Hematopoietic multipotent progenitor cell treated with erythropoietin and hydrocortisone succinate and interleukin-3 and kit ligand, for 4 days (in vitro differentiated cells): Measurements from ENCODE around the gene CNIH3.
"Not testable (repeated sequence)": the region's sequence is repeated elsewhere in the genome, so short reads cannot be mapped to it uniquely, and the experiment has no call there.

Source experiments
- DNase-seq: peaks from one replicate; pipeline ENCODE4 v3.0.0-alpha.2; 2015

Gene CNIH3

GRCh38 chr1:224644553-224645154 lies 28.5 kb downstream of the CNIH3 start:
- peak; percentile 72 for DNase-seq

GRCh38 chr1:224647449-224647848 lies 31.3 kb downstream of the CNIH3 start:
- peak; percentile 8 for DNase-seq

DNA sequence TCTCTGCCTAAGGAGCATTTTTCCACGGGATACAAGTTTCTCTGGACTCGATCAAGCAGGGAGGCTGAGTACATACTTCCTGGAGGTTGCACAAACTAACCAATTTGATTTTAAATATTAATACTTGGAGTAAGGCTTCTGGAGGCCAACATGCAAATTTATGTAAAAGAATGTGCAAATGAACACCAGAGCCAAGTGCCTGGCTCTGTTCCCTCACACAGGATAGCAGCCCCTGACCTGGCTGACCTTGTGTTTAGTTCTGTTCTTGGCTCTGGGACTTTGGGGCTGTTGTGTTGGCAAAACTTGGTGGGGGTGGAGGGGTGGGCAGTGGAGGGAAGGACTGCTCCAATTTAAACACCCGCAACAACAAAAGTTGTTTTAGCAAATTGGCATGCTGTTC lies 34.2 kb downstream of the CNIH3 start:
- DNase-seq, result no peak

DNA sequence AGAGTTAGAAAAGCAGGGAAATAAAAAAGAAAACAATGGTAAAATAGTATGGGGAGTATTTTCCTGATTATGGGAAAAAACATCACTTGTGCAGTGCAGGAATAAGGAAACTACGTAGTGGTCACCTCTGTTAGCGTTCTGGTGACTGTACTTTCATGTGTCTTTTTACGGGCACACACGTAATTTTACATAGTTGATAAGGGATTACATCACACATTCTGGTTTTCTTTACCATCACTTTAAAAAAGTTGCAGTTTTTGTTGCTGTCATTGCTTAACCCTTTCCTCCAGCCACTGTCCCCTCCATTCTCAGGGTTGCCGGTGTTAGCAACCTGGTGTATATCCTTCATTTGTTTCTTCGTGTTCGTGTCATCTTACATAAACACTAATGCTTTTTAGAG lies 35.1 kb downstream of the CNIH3 start:
- no peak for DNase-seq

GRCh38 chr1:224656392-224656791 lies 40.3 kb downstream of the CNIH3 start:
- DNase-seq, result no peak

DNA sequence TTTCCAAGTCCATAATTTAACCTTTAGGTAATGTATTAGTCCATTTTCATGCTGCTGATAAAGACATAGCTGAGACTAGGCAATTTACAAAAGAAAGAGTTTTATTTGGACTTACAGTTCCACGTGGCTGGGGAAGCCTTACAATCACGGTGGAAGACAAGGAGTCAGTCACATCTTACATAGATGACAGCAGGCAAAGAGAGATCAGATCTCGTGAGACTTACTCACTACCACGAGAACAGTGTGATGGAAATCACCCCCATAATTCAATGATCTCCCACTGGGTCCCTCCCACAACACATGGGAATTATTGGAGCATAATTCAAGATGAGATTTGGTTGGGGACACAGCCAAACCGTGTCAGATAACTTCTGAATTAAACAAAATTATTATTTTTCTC lies 44.0 kb downstream of the CNIH3 start:
- no peak for DNase-seq

GRCh38 chr1:224662870-224663269 lies 46.8 kb downstream of the CNIH3 start:
- no peak for DNase-seq

- no peak for DNase-seq
Observed at GRCh38 chr1:224665016-224665415, 48.9 kb downstream of the CNIH3 start.

GRCh38 chr1:224666078-224666477 lies 50.0 kb downstream of the CNIH3 start:
- no peak for DNase-seq

DNA sequence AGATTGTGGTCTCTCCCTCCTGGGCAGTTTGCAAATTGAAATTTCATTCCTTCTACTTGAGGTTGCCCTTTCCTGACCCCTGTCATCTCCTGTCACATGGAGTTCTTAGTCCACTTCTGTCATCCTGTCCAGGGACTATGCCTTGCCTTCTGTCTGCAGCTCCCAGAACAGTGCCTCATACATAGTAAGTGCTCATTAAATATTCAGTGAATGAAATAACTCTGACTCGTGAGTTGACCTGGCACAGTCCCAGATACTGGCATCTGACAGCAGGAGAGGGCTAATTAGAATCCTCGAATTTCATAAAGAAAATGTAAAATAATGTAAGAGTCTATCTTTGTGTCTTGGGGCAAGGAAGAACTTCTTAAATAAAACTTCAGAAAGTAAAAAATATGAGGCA lies 50.8 kb downstream of the CNIH3 start:
- DNase-seq, result no peak

GRCh38 chr1:224668984-224669383 lies 52.9 kb downstream of the CNIH3 start:
- DNase-seq, result no peak

GRCh38 chr1:224669403-224669802 lies 53.3 kb downstream of the CNIH3 start:
- no peak for DNase-seq

DNA sequence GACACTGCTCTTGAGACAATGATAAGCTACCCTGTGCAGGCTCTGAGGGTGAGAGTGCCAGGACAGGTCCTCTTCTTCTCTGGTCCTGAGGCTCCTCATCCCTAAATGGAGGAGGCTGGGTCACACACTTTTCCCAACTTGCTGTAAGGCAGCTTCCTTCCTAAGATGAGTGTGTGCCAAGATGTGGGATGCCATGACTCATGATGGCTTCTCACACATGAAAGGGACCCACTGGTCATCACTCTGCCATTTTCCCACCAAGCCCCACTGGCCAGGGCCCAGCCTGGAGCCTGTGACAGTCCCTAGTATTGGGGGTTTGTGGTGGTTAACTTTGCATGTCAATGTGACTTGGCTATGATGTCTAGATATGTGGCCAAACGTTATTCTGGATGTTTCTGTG lies 54.4 kb downstream of the CNIH3 start:
- no peak for DNase-seq

- no peak for DNase-seq
Observed at GRCh38 chr1:224671076-224671475, 55.0 kb downstream of the CNIH3 start.

DNA sequence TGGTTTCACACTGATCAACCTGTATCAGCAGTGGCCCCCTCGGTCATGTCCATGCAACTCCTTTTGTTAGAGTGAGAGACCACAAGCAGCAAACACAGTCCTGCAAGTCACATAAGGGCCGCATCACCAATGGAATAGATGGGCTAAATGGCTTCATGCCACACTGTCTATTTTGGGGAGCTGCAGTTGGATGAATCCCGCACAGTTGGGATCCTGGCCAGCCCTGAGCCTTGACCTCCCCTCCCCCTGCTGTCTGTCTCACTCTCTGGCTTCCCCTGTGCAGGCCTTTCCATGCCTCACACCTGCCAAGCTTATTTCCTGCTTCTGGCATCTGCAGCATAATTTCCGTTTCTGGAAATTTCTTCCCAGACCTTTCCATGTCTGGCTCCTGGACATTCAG lies 57.0 kb downstream of the CNIH3 start:
- no peak for DNase-seq

DNA sequence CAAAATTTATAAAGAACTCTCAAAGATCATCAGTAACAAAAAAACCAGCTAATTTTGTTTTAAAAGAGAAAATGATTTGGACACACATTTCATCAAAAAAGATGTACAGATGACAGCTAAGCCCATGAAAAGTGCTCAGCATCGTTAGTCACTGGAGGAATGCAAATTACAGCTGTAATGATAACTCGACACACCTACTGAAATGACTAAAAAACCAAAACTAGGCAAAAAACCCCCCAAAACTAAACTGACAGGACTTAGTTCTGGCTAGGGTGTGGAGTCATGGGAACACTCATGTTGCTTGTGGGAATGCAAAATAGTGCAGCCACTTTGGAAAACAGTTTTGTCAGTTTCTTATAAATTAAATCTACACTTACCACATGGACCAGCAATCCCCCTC lies 59.5 kb downstream of the CNIH3 start:
- no peak for DNase-seq

- no peak for DNase-seq
Observed at GRCh38 chr1:224676551-224676950, 60.4 kb downstream of the CNIH3 start.

GRCh38 chr1:224678168-224678567 lies 62.1 kb downstream of the CNIH3 start:
- no peak for DNase-seq

DNA sequence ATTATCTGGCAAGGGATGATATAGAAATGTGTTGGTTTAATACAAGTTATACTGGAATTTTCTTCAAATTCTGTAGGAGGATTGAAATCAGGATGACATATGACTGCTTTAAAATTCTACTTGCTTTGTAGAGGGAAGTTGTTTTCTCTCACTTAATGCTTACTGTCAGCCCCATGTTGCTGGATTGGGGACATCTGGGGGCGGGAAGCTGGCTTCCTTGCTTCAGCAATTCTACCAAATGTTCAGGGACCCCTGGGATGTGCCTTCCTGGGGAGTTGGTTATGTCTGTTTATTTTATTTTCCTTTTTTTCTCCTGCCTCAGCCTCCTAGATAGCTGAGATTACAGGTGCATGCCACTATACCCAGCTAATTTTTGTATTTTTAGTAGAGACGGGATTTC lies 63.5 kb downstream of the CNIH3 start:
- no peak for DNase-seq

GRCh38 chr1:224681816-224682215 lies 65.7 kb downstream of the CNIH3 start:
- DNase-seq, result no peak

DNA sequence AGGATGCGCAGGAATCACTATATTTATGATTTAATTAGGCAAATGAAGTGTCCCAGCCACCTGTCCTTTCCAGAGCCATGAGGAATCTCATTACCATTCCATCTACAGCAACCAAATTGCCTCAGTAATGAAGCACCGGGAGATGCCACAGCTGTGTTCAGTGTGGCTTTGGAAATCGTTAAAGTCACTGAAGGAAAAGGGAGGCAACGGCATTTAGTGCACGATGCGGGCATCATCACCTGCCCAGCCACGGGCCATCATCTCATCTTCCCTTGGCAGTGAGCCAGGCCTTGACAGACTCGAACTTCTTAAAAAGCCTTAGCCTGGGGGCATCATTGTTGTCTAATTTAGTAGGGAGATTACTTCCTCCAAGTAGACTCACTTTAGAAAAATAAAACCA lies 67.8 kb downstream of the CNIH3 start:
- DNase-seq, result no peak

- DNase-seq, result peak; percentile 25
Observed at GRCh38 chr1:224684979-224685425, 68.9 kb downstream of the CNIH3 start.

- DNase-seq, result not testable (repeated sequence)
Observed at GRCh38 chr1:224686140-224686539, 70.0 kb downstream of the CNIH3 start.

DNA sequence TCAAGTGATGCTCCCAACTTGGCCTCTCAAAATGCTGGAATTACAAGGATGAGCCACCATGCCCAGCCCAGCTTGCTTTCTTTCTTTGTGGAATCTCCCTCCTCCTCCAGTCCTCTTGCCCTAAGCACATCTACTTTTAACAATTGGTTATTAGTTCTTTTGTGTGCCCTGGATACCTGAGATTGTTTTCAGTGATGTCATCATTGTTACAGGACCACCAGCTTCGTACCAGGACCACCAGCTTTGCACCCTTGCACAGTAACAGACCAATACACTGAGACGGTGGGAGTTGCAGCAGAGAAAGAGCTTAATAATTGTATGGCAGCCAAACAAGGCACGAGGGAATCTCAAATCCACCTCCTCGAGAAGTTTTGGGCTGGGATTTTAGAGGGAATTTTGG lies 71.3 kb downstream of the CNIH3 start:
- DNase-seq, result no peak

GRCh38 chr1:224689374-224689773 lies 73.3 kb downstream of the CNIH3 start:
- no peak for DNase-seq

DNA sequence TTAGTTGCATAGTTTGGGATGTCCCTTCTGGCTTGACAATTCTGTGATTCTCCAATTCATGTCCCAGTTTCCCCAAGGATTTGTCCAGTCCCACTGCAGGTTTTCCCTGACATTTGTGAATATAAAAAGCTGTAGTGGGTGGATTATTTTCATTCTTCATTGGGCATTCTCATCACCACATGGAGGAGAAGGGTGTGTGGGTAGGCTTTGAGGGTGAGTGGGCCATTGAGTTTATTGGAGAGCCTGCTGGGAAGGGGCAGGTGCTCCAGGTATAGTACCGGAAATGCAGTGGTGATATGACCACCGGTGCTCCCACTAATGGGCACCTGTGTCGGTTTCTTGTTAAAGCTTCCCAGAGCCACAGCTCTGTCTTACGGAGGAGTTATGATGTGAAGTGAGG lies 74.5 kb downstream of the CNIH3 start:
- DNase-seq, result no peak
